ENCODE measurements around the gene ARID1B. TPM values are rescaled to one million over a fixed set of nuclear protein-coding genes. Genes with fewer than 3 reads are reported as not detected.

ARID1B gene
- total and polyA plus RNA-seq, 2 donors (not counting 1 experiment from before 2014, with no cell fraction given) = 47.2 to 280 TPM

DNA sequence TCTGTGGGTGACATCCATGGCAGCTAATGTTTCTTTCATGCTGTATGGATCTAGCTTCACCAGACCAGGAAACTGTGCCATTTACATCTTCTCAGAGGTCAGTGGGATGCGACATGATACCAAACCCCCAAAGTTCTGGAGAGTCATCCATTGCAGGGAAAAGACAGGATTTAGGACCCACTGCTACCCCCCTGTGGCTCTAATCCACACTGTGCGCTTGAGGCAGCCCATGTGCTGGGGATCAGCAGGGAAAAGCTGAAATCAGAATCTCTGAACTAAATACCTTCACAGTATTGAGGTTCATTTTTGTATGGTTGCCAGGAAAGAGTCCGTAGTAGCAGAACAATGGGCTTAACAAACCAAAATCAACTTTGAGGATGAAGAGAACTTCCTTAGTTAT lies 381.7 kb downstream of the ARID1B start:
- ChIA-PET CTCF (interaction anchor here (0.9 kb wide), 1 partner anchor 522 kb away, joined by 3 read pairs; no protein-coding TSS in a partner anchor), POLR2A (no interaction called here)
- no peak overlapping the region for H3K4me3 ChIP-seq (ENCODE audit: control extremely low read depth in 1 of 5, extremely low read depth in 1 of 5, insufficient read depth in 1 of 5, low read depth in 2 of 5, low read length in 4 of 5)
- no peak overlapping the region for H3K9ac ChIP-seq (ENCODE audit: low read length)
- no peaks in the 10 kb centered on the region for H3K27me3 Mint-ChIP-seq
- no peak overlapping the region for H3K4me3 Mint-ChIP-seq
- no peak overlapping the region for H3K4me2 ChIP-seq (replicated peaks; ENCODE audit: low read depth, low read length, poor library complexity, severe bottlenecking)
- no peaks in the 10 kb centered on the region for H3K9me3 Mint-ChIP-seq (ENCODE audit: insufficient read depth)
- H3K27ac Mint-ChIP-seq = no peak overlapping the region
- H2AFZ ChIP-seq (ENCODE audit: insufficient read depth, low read depth, low read length, poor library complexity, severe bottlenecking) = no peak overlapping the region
- peaks cover 12 to 62% of the 10 kb centered on the region in 2 experiments for H3K36me3 ChIP-seq (replicated peaks in 1 of 2; ENCODE audit: control extremely low read depth in 1 of 2, control insufficient read depth in 1 of 2, extremely low read depth in 1 of 2, insufficient read depth in 2 of 2, low read length in 1 of 2)
- H3K9me3 ChIP-seq (ENCODE audit: control extremely low read depth in 1 of 3, control insufficient read depth in 2 of 3, insufficient read depth in 1 of 3, low read length in 2 of 3) = no peaks in the 10 kb centered on the region
- H3K79me2 ChIP-seq (ENCODE audit: control insufficient read depth, insufficient read depth, low read length) = peaks cover 6% of the 10 kb centered on the region
- no peak for DNase-seq
- no peak overlapping the region for H3K27ac ChIP-seq (ENCODE audit: low read length in 2 of 2)
- WGBS (ENCODE audit: insufficient coverage) = 100% methylated on average over 1 of the region's 3 CpGs
- H3K27me3 ChIP-seq (replicated peaks in 1 of 4; ENCODE audit: control extremely low read depth in 1 of 4, control insufficient read depth in 3 of 4, insufficient read depth in 4 of 4, low read length in 3 of 4) = no peaks in the 10 kb centered on the region
- no peaks in the 10 kb centered on the region for H3K4me1 ChIP-seq (ENCODE audit: control insufficient read depth in 2 of 2, insufficient read depth in 2 of 2, low read length in 2 of 2)
- TF ChIP-seq EZH2 (IDR thresholded peaks at IDR 0.05; ENCODE audit: borderline replicate concordance, insufficient read depth, low read depth, low read length, poor library complexity, severe bottlenecking) = no peak
- TF ChIP-seq, protein P1, sequence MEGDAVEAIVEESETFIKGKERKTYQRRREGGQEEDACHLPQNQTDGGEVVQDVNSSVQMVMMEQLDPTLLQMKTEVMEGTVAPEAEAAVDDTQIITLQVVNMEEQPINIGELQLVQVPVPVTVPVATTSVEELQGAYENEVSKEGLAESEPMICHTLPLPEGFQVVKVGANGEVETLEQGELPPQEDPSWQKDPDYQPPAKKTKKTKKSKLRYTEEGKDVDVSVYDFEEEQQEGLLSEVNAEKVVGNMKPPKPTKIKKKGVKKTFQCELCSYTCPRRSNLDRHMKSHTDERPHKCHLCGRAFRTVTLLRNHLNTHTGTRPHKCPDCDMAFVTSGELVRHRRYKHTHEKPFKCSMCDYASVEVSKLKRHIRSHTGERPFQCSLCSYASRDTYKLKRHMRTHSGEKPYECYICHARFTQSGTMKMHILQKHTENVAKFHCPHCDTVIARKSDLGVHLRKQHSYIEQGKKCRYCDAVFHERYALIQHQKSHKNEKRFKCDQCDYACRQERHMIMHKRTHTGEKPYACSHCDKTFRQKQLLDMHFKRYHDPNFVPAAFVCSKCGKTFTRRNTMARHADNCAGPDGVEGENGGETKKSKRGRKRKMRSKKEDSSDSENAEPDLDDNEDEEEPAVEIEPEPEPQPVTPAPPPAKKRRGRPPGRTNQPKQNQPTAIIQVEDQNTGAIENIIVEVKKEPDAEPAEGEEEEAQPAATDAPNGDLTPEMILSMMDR (IDR thresholded peaks at IDR 0.05) = no peak
- intact Hi-C loops (cut with micrococcal nuclease) = no loop called here
- no peaks in the 10 kb centered on the region for H3K4me1 Mint-ChIP-seq
- peaks cover 11% of the 10 kb centered on the region for H4K20me1 ChIP-seq (ENCODE audit: control insufficient read depth, insufficient read depth, low read length, poor library complexity, severe bottlenecking)
- ATAC-seq (ENCODE audit: low read depth) = no peak

- Mint-ChIP-seq H3K27me3 (no peaks in the 10 kb centered on the region), H3K4me1 (no peaks in the 10 kb centered on the region), H3K4me3 (no peak overlapping the region), H3K27ac (no peak overlapping the region), H3K9me3 (ENCODE audit: insufficient read depth) (no peaks in the 10 kb centered on the region)
- ChIA-PET POLR2A (no interaction called here), CTCF (interaction anchor here (0.9 kb wide), 1 partner anchor 522 kb away, joined by 3 read pairs; no protein-coding TSS in a partner anchor)
- DNase-seq (no peak), ATAC-seq (ENCODE audit: low read depth) (no peak)
- no peak overlapping the region for H3K4me2 ChIP-seq (replicated peaks; ENCODE audit: low read depth, low read length, poor library complexity, severe bottlenecking)
- no peak overlapping the region for H3K27ac ChIP-seq (ENCODE audit: low read length in 2 of 2)
- H3K36me3 ChIP-seq (replicated peaks in 1 of 2; ENCODE audit: control extremely low read depth in 1 of 2, control insufficient read depth in 1 of 2, extremely low read depth in 1 of 2, insufficient read depth in 2 of 2, low read length in 1 of 2) = peaks cover 10 to 58% of the 10 kb centered on the region in 2 experiments
- no peak overlapping the region for H3K4me3 ChIP-seq (ENCODE audit: control extremely low read depth in 1 of 5, extremely low read depth in 1 of 5, insufficient read depth in 1 of 5, low read depth in 2 of 5, low read length in 4 of 5)
- H3K4me1 ChIP-seq (ENCODE audit: control insufficient read depth in 2 of 2, insufficient read depth in 2 of 2, low read length in 2 of 2) = no peaks in the 10 kb centered on the region
- WGBS (ENCODE audit: insufficient coverage) = 97% methylated on average over 3 of the region's 4 CpGs
- peaks cover 11% of the 10 kb centered on the region for H4K20me1 ChIP-seq (ENCODE audit: control insufficient read depth, insufficient read depth, low read length, poor library complexity, severe bottlenecking)
- TF ChIP-seq, protein P1 (IDR thresholded peaks at IDR 0.05) = no peak
- TF ChIP-seq EZH2 (IDR thresholded peaks at IDR 0.05; ENCODE audit: borderline replicate concordance, insufficient read depth, low read depth, low read length, poor library complexity, severe bottlenecking) = no peak
- H3K79me2 ChIP-seq (ENCODE audit: control insufficient read depth, insufficient read depth, low read length) = peaks cover 6% of the 10 kb centered on the region
- H3K9me3 ChIP-seq (ENCODE audit: control extremely low read depth in 1 of 3, control insufficient read depth in 2 of 3, insufficient read depth in 1 of 3, low read length in 2 of 3) = no peaks in the 10 kb centered on the region
- H3K9ac ChIP-seq (ENCODE audit: low read length) = no peak overlapping the region
- no peak overlapping the region for H2AFZ ChIP-seq (ENCODE audit: insufficient read depth, low read depth, low read length, poor library complexity, severe bottlenecking)
- intact Hi-C loops (cut with micrococcal nuclease) = no loop called here
- no peaks in the 10 kb centered on the region for H3K27me3 ChIP-seq (replicated peaks in 1 of 4; ENCODE audit: control extremely low read depth in 1 of 4, control insufficient read depth in 3 of 4, insufficient read depth in 4 of 4, low read length in 3 of 4)
Observed at GRCh38 chr6:157159348-157159747, 382.2 kb downstream of the ARID1B start.
